Measurements from ENCODE around the gene TEAD3.

The TEAD3 gene

DNA sequence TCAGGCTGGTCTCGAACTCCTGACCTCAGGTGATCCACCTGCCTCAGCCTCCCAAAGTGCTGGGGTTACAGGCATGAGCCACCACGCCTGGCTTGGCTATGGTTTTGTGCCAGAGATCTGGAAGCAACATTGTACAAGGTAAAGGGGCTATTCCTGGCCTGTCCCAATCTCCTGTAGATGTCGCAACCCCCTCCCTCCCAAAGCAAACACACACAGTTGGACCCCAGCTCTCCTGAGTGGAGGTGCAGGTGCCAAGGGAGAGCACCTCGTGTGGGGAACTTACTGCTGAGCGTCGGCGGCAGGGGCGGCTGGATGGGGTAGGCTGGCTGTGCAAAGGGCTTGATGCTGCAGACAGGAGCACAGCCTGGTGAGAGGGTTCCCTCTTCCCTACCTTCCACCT is 19.9 kb downstream of the TEAD3 start:
- in situ Hi-C loops (cut with MboI; ENCODE audit: low sequenced_read_pairs), result no loop called here

DNA sequence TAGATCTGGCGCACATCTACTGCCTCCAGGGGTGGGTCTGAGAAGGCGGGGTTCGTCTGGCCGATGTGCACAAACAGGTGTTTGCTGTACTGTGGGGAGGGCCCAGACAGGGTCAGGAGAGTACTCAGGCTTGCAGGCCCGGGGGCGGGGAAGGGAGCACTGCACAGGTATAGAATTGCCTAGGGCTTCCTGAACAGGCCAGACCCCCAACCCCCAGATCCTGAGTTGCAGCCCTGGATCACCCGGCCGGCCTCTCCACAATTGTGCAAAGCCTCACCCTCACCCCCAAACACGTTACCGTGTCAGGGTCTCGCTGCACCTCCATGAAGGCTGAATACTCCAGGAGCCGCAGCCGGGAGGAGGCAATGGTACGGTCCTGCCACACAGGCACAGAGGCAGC is 20.9 kb downstream of the TEAD3 start:
- in situ Hi-C loops (cut with MboI; ENCODE audit: low sequenced_read_pairs), result no loop called here

DNA sequence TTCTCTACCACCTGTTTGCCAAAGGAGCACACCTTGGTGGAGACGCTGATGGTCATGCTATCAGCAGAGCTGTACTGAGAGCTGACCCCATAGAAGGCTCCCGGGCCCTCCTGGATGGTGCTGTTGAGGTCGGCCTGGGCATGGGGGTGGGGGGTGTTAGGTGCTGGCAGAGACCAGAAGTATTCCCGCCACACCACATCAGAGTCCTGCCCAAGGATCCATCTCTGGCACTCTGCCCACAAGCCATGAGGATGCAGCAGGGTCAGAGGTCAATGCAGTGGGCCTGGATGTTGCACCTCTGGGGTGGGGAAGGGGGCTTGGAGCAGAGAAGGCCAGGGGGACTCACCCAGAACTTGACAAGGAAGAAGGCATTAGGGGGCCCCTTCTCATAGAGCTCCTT is 21.3 kb downstream of the TEAD3 start:
- in situ Hi-C loops (cut with MboI; ENCODE audit: low sequenced_read_pairs), result no loop called here

DNA sequence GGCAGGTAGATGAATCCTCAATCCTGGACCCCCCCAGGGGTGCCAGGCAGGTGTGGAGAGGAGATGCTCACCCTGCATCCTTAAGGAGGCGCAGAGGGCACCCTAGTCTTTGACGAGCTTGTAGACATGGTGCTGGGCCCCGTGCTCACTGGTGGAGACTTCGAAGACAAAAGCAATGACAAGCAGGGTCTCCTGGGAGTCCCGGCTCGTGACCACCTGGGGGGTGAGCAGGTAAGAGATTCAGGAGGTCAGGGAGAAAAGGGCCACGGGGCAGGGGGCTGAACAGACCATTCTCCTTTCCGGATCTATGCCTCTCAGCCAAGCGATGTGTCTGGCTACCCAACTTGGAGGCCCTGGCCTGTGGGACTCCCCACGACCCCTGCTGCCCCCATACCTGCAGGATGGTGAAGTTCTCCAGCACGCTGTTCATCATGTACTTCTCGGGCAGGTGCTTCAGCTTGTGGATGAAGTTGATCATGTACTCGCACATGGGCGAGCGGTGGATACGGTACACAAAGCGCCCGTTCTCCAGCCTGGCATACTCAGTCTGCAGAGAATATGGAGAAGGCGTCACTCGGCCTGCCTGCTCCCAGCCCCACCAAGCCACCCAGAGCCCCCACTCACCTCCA is 21.8 kb downstream of the TEAD3 start:
- in situ Hi-C loops (cut with MboI; ENCODE audit: low sequenced_read_pairs), result no loop called here

DNA sequence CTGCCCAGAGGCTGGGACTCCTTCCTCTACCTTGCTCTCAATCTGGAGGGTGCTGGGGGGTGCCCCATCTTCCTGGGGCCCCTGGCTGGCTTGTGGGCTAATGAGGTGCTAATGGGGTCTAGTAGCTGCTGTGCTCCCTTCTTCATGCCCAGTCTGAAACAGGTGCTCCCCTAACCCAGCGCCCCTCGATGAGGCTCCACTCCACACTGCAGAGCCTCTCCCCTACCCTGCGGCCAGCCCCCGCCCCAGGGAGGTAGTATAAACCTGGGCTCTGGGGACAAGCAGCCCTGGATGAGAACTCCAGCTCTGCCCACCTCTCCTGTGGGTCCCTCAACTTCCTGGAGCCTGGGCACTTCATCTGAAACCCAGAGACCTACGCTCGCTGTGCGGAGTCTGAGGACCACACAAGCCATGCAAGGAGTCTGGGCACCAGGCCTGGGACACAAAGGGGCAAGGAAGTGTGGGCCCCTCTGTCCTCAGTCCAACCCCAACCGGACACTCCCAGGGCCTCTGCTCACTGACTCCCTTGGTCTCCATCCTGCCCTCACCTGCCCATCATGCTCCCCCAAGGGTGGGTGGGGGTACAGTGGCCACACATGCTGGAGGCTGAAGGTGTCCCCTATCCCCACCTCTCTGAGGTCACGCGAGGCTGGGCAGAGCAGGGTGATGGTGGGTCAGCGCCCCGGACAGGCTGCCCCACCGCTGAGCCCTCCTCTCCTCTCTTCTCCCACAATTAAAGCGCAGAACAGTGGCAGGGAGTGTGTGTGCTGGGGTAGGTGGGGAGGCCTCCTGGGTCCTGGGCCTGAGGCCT is 22.5 kb downstream of the TEAD3 start:
- in situ Hi-C loops (cut with MboI; ENCODE audit: low sequenced_read_pairs), result no loop called here

DNA sequence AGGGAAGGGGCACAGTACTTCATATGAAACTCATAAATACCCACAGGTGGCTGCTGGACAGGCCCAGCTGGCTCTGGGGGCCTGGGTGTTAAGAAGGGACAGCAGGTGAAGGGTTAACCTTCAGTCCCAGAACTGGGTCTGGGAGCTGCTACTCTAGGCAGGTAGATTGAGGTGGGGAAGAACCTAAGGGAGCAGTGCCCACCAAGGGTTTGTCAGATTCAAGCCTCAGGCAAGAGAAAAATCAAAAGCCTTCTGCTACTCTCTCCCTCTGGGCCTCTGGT is 23.1 kb downstream of the TEAD3 start:
- in situ Hi-C loops (cut with MboI; ENCODE audit: low sequenced_read_pairs), result no loop called here

DNA sequence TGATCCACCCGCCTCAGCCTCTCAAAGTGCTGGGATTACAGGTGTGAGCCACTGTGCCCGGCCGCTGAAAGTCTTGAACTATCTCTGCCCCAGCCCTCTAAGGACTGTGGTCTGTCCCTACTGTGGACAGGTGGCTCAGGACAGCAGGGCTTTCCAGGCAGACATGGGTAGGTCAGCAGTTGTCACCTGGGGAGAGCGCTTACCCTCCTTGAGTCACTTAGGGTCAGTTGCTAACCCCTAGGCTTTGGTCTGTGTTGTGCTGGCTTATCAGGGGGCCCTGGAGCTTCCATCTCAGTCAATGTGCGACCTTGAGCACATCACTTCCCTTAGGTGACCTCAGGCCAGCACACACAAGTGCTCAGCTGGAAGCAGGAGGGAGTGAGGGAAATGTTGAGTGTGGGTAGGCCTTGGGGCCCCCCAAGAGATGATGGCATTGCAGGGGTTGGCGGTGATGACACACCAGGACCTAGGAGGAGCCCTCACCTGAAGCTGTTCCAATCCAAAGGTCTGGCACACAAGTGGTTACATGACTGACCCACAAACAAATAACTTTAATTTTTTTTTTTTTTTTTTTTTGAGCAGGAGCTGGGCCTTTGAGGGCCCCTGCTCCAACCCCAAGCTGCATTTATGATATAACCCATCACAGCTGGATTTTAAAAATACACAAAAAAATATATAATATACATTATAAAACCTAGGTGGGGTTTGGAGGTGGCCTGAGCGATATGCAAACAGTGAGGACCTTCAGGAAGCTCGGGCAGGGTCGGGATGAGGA is 23.6 kb downstream of the TEAD3 start:
- in situ Hi-C loops (cut with MboI; ENCODE audit: low sequenced_read_pairs), result no loop called here

DNA sequence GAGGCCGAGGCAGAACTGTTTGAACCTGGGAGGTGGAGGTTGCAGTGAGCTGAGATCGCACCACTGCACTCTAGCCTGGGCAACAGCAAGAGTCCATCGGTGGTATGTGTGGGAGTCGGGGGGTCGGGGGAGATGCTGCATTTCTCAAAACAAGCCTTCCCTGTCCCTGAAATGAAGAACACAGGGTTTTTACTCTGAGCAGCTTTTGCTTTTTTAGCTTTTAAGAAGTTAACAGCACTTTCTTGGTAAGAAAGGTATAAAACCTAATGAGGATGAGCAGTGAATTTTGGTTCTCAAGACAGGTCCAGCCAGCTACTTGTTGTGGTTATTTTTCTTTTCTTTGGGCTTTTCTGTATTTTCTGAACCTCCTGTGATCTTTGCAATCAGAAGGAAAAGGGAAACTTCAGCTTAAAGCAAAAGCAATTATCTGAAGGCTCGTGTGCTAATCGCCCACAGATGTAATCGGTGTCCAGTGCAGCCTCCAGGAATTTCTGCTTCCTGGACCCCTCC is 25.0 kb downstream of the TEAD3 start:
- in situ Hi-C loops (cut with MboI; ENCODE audit: low sequenced_read_pairs), result no loop called here

DNA sequence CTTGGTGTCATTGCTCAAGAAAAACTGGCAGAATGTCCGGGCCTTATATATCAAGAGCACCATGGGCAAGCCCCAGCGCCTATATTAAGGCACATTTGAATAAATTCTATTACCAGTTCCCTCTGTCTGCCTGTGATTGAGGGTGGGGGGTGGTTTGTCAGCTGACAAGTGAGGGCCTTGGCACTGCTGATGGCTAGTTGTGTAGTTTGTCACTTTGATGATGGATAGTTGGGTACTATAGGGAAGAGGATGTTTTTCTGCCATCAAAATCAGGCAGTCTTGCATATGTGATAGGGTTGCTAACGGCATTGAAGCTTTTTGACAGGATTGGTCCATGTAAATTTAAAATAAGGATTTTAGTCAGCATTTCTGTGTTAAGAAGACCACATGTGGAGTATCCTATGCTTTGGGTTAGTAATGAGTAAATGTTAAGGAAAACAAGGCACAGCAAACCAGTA is 26.2 kb downstream of the TEAD3 start:
- in situ Hi-C loops (cut with MboI; ENCODE audit: low sequenced_read_pairs), result no loop called here

DNA sequence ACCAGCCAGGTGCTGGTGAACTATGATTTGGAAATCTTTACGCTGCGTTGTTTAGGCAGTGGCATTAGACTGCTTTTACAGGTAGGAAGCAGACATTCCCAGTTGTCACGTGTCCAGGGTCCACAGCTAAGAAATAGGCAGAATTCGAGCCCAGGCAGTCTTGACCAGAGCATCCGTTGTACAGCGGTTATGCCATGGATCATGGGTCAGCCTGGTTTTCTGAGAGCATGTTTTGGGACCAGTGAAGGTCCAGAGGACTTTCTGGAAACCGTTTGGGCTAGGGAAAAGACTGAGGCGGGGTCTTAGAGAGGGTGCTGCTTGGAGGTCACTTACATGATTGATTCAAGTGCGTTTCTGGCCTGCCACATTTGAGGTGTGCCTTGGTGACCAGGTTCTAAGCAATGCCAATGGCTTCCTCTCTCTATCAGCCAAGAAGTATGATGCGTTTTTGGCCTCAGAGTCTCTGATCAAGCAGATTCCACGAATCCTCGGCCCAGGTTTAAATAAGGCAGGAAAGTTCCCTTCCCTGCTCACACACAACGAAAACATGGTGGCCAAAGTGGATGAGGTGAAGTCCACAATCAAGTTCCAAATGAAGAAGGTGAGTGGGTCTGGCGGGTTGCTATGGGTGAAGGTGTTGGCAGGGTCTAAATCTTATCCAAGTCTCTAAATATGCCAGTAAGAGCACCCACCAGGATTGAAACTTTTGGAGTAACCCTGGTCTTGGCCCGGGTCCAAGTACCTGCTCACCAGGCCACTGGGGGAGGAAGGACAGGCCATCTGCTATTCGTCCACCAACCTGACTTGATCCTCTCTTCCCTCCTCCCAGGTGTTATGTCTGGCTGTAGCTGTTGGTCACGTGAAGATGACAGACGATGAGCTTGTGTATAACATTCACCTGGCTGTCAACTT is 26.9 kb downstream of the TEAD3 start:
- in situ Hi-C loops (cut with MboI; ENCODE audit: low sequenced_read_pairs), result no loop called here

DNA sequence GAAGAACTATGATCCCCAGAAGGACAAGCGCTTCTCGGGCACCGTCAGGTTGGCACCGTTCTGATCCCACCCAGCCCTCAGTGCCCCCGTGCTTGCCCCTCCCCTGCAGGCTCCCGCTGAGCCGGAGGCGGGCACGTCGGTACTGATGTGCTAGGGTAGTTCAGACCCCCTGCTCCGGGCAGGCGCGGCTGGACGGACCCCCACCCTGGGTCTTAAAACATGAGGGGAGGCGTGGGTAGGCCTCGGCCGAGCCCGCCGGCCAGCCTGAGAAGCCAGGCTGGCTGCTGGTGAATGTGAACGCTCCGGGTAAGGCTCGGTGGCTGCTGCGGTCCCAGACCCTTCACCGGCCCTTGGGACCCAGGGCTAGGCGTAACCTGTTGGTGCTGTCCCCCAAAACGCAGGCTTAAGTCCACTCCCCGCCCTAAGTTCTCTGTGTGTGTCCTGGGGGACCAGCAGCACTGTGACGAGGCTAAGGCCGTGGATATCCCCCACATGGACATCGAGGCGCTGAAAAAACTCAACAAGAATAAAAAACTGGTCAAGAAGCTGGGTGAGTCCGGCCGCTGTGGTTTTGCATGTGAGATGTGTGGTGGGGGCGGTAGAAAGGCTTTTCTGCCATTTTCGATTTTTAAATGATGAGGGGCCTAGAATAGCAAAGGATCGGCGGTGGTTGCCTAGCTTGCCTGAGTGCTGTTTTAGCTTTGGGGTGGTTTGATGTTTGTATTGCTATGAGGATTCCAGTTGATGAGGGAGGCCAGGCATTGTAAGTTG is 27.7 kb downstream of the TEAD3 start:
- in situ Hi-C loops (cut with MboI; ENCODE audit: low sequenced_read_pairs), result no loop called here

DNA sequence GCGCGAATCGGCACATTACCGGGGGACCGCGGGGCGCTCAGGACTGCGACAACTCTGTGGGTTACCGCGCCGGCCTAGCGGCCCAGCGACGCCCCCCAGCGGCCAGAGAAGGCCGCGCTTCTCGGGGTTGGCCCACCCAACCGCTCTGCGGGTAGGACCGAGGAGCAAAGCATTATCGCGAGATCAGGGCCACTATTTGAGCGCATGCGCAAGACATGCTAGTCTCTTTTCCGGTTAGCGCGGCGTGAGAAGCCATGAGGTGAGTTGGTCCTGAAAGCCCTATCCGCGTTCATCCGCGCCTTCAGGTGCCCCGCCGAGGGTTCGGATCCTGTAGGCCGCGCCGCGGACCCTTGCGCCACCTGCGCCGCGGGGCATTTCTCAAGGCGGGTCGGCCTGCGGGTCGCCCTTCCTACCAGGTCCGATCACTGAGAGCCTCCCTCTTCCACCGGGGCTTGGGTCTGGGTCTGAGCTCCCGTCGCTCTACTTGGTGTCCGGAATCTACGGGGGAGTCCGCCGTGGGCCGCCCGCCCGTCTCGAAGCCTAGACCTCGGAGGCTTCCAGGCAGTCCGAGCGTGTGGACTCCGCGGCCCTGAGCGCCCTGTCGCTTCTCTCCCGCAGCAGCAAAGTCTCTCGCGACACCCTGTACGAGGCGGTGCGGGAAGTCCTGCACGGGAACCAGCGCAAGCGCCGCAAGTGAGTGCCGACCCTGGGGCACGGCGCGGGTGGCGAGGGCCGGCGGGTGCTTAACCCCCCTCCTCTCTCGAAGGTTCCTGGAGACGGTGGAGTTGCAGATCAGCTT is 28.5 kb downstream of the TEAD3 start, which contains the start of gene RPL10A:
Gene RPL10A, plus strand, starts transcription at position 221 of the 799 bp plus-strand sequence. Its CDS starts 34 bp downstream, at position 255.
- in situ Hi-C loops (cut with MboI; ENCODE audit: low sequenced_read_pairs), result no loop called here

DNA sequence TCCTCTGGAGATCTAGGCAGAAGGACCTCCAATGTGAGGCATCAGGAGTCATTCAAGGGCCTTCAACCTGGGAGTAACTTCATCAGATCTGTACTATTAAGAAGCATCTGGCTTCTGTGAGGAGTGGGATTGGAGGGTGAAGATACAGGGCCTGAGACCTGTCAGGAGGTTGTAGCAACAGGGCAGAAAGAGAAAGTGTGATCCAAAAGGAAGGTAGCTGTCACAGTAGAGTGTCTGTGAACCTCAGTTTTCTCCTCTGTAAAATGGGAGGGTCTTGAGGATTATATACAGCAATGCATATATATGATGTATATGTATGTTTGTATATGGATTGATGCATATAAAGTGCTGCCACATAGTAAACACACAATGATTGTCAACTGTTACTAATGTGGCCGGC is 31.2 kb downstream of the TEAD3 start:
- in situ Hi-C loops (cut with MboI; ENCODE audit: low sequenced_read_pairs), result no loop called here

DNA sequence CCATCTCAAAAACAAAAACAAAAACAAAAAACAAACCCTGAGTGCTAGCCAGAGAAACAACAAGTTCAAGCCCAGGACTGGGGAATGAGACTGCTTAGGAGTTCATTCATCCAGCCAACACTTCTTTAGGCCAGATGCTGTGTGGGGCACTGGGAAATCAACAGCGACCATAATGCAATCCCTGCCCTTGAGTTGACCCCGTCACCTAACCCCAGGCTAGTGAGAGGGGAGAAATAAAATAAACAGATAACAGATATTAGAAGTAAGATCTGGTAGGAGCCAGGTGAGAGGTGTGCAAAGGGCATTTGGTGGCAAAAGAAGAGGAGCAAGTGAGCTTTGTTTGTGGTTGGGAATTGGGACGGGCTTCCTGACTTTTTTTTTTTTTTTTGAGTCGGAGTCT is 33.6 kb downstream of the TEAD3 start:
- in situ Hi-C loops (cut with MboI; ENCODE audit: low sequenced_read_pairs), result no loop called here

DNA sequence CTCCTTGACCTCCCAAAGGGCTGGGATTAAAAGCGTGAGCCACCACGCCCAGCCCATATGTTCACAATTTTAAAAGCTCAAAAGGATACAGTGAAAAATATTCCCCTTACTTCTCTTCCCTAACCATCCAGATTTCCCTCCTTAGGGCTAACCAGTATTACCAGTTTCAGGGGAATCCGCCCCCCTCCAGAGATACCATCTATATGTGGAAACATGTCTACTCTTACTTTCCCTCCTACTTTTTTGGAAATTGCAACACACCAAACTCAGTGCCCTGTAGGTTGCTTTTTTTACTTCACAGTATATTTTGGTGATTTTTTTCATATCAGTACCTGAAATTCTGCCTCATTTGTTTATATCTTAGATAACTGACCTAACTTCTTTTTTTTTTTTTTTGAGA is 35.6 kb downstream of the TEAD3 start:
- in situ Hi-C loops (cut with MboI; ENCODE audit: low sequenced_read_pairs), result no loop called here

DNA sequence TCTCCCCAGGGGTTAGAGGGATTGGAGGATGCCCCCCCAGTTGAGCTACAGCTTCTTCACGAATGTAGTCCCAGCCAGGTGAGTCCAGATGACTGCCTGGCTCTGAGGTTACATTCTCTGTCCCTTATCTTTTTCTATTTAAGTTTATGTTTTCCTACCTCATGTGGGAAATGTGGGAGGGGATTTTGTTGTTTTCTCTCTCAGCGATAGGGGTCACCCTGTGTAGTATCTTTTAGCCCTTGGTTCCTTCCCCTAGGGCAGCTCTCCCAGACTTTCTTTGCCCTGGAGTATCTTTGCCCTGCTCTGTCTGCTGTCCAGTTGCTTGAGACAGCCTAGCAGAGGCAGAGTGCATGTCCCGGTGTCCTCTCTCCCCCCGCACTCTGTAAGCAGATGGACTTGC is 39.0 kb downstream of the TEAD3 start:
- in situ Hi-C loops (cut with MboI; ENCODE audit: low sequenced_read_pairs), result no loop called here

DNA sequence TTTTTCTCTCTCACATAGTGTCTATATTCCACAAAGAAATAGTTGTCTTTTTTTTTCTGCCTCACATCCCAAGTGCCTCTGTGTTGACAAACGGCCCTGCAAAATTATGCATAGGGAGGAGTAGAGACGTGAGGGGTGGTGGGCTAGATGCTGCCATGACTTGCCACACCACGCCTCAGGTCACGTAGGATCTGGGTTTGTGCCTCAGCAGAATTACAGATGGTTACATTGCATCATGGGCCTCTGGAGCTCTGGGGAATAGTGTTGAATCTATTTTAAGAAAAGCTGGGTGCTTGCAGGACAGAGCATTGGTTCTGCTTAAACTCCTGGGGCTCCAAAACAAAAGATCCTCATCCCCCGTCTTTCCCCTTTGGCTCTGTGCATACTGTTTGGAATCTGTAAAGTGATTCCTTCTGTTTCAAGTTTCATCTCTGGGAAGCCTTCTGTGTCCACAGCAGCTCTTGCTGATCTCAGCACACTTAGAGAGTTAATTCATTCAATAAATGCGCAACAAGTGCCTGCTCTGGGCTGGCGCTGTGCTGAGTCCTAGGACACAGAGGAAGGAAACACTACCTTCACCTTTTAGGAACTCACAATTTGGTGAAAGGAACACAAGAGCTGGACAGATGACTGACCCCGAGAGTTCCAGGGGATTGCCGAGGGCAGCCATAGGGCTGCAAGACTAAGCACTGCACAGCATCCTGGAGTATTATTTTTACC is 42.3 kb downstream of the TEAD3 start:
- in situ Hi-C loops (cut with MboI; ENCODE audit: low sequenced_read_pairs), result no loop called here

DNA sequence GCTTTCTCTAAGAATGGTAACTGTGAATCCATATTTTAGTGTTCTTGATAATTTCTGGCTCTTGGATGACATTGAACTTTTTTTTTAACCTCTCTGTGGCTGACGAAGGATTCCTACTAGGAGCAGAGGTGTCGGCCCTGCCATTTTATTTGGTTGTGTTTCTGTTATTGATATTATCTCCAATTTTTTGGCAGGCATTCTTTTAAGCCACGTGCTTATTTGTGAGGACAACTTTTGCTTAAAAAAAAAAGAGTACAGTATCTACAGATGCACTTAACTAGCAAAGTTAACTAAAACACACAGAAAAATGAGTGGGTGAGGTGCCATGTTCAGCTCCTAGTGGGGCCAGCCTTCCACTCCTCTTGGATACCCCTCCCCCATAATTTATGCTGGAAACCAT is 43.6 kb downstream of the TEAD3 start:
- in situ Hi-C loops (cut with MboI; ENCODE audit: low sequenced_read_pairs), result no loop called here
